Gastrocnemius medialis (tissue), 4 donors: ENCODE results near the gene E2F1. TPM values are rescaled to one million over a fixed set of nuclear protein-coding genes. Genes with fewer than 3 reads are reported as not detected.
"Not testable (repeated sequence)": the region's sequence is repeated elsewhere in the genome, so short reads cannot be mapped to it uniquely, and the experiment has no call there.

Experiments
- ATAC-seq, 2 donors: fragments of 150-250 bp; one replicate each; pipeline ENCODE4 v1.9.1; 2016
- DNase-seq, 2 donors: peaks; one replicate each; pipeline ENCODE4 v3.0.0-alpha.2; 2019
- H3K27ac ChIP-seq, 4 donors: fragments of 200-600 bp; sonication (generic); 1 replicate in 1 of 4; 2 replicates in 3 of 4; pipeline ENCODE4 v1.5.1; 2016 to 2018; ENCODE audit warnings: mild to moderate bottlenecking in 2 of 4, moderate library complexity in 1 of 4
- H3K27me3 ChIP-seq, 3 donors: fragments of 200-600 bp; sonication (generic) in 2 of 3; 1 replicate in 1 of 3; 2 replicates in 2 of 3; pipeline versions ENCODE4 v1.5.1 to v1.6.0; 2016 to 2019; ENCODE audit warnings: mild to moderate bottlenecking in 1 of 3, moderate library complexity in 1 of 3
- H3K36me3 ChIP-seq, 2 donors: fragments of 200-600 bp; sonication (generic) in 1 of 2; one replicate each; pipeline ENCODE4 v1.5.1; 2017 to 2018
- H3K4me1 ChIP-seq, 2 donors: fragments of 200-600 bp; sonication (generic) in 1 of 2; one replicate each; pipeline ENCODE4 v1.5.1; 2016 to 2017; ENCODE audit warnings: mild to moderate bottlenecking in 2 of 2
- H3K4me3 ChIP-seq, 4 donors: fragments of 200-600 bp; sonication (generic) in 3 of 4; 1 replicate in 1 of 4; 2 replicates in 3 of 4; pipeline ENCODE4 v1.5.1; 2016 to 2019; ENCODE audit warnings: mild to moderate bottlenecking in 2 of 4
- H3K9me3 ChIP-seq, 3 donors: fragments of 200-600 bp; sonication (generic) in 2 of 3; 1 replicate in 1 of 3; 2 replicates in 2 of 3; pipeline ENCODE4 v1.5.1; 2016 to 2019
- CTCF ChIP-seq, 5 experiments: fragments of 450-650 bp in 3 of 5; fragments of 200-600 bp in 2 of 5; sonication (generic) in 2 of 5; IDR thresholded peaks in 4 of 5; conservative IDR thresholded peaks in 1 of 5; 1 replicate in 4 of 5; 2 replicates in 1 of 5; pipeline ENCODE4 v1.5.1; 2016 to 2019; ENCODE audit warnings: antibody characterized with exemption in 5 of 5, mild to moderate bottlenecking in 3 of 5, moderate library complexity in 3 of 5
- POLR2A ChIP-seq, 2 donors: fragments of 450-650 bp; IDR thresholded peaks; one replicate each; pipeline ENCODE4 v1.6.1; 2017; ENCODE audit warnings: antibody characterized with exemption in 2 of 2, mild to moderate bottlenecking in 2 of 2, moderate library complexity in 2 of 2
- in situ Hi-C, 4 donors: fragments of 200-750 bp; cut with MboI; loops; one replicate each; pipeline versions ENCODE4 v1.15.0 to v1.8.0; 2017; ENCODE audit warnings: low sequenced_read_pairs in 4 of 4
- intact Hi-C: fragments of 100-400 bp; cut with DNase I; formaldehyde crosslinking; loops from one replicate; pipeline ENCODE4 v1.15.1; 2023; ENCODE audit warnings: low total_unique reads
- total RNA-seq, 4 donors: library from RNA; depleted of rRNA; stranded (reverse); fragments of >200 nt; gene quantifications; one replicate each; pipeline versions ENCODE4 v1.1.0 to v1.2.3, GENCODE V29; 2016

The E2F1 gene
- total RNA-seq, 4 donors from 2014 or later = 1.00 to 2.0 (median 1.4) TPM; not detected in 1

GRCh38 chr20:33647603-33648395 is 38.4 kb downstream of the E2F1 start:
- in situ Hi-C loops (no loop called here), intact Hi-C loops (no loop called here)
- Histone ChIP-seq H3K4me1 (peaks cover 13 to 25% of the 10 kb centered on the region in 2 donors), H3K27me3 (no peaks in the 10 kb centered on the region), H3K27ac (no peak overlapping the region), H3K36me3 (peaks cover 0 to 20% of the 10 kb centered on the region in 2 donors), H3K9me3 (no peaks in the 10 kb centered on the region), H3K4me3 (no peak overlapping the region)
- ATAC-seq (peak in 1 of 2 donors; percentile 18), DNase-seq (peak in 1 of 2 donors; percentile 40)
- TF ChIP-seq POLR2A (IDR thresholded peaks at IDR 0.05) (no peak), CTCF (IDR thresholded peaks at IDR 0.05 in 4 of 5, conservative IDR thresholded peaks at IDR 0.05 in 1 of 5) (no peak)

- Histone ChIP-seq H3K36me3 (peaks cover 0 to 27% of the 10 kb centered on the region in 2 donors), H3K4me1 (peaks cover 13 to 25% of the 10 kb centered on the region in 2 donors)
- DNase-seq, ATAC-seq, H3K4me3 ChIP-seq, H3K27ac ChIP-seq, H3K9me3 ChIP-seq, H3K27me3 ChIP-seq, intact Hi-C loops, in situ Hi-C loops: not testable (repeated sequence)
Measured at GRCh38 chr20:33646959-33647602, 39.1 kb downstream of the E2F1 start.

GRCh38 chr20:33646191-33646590 is 40.0 kb downstream of the E2F1 start:
- Histone ChIP-seq H3K27ac (no peak overlapping the region), H3K4me1 (peaks cover 13 to 25% of the 10 kb centered on the region in 2 donors), H3K9me3 (no peaks in the 10 kb centered on the region), H3K27me3 (no peaks in the 10 kb centered on the region), H3K4me3 (no peak overlapping the region), H3K36me3 (peaks cover 0 to 34% of the 10 kb centered on the region in 2 donors)
- TF ChIP-seq POLR2A (IDR thresholded peaks at IDR 0.05) (no peak), CTCF (IDR thresholded peaks at IDR 0.05 in 4 of 5, conservative IDR thresholded peaks at IDR 0.05 in 1 of 5) (no peak)
- intact Hi-C loops = no loop called here
- no peak for DNase-seq
- in situ Hi-C loops = no loop called here
- ATAC-seq = no peak

GRCh38 chr20:33645396-33645795 is 40.8 kb downstream of the E2F1 start:
- intact Hi-C loops (no loop called here), in situ Hi-C loops (no loop called here)
- ATAC-seq (no peak), DNase-seq (no peak)
- H3K4me3 ChIP-seq = no peak overlapping the region
- H3K9me3 ChIP-seq = no peaks in the 10 kb centered on the region
- peaks cover 0 to 42% of the 10 kb centered on the region in 2 donors for H3K36me3 ChIP-seq
- peaks cover 13 to 25% of the 10 kb centered on the region in 2 donors for H3K4me1 ChIP-seq
- H3K27me3 ChIP-seq = no peaks in the 10 kb centered on the region
- H3K27ac ChIP-seq = no peak overlapping the region
- TF ChIP-seq CTCF (IDR thresholded peaks at IDR 0.05 in 4 of 5, conservative IDR thresholded peaks at IDR 0.05 in 1 of 5) = no peak
- no peak for TF ChIP-seq POLR2A (IDR thresholded peaks at IDR 0.05)

GRCh38 chr20:33645072-33645358 is 41.2 kb downstream of the E2F1 start:
- in situ Hi-C loops (no loop called here), intact Hi-C loops (no loop called here)
- no peak overlapping the region for H3K27ac ChIP-seq
- H3K36me3 ChIP-seq = peaks cover 0 to 46% of the 10 kb centered on the region in 2 donors
- H3K4me3 ChIP-seq = no peak overlapping the region
- no peaks in the 10 kb centered on the region for H3K27me3 ChIP-seq
- no peak for ATAC-seq
- peaks cover 13 to 25% of the 10 kb centered on the region in 2 donors for H3K4me1 ChIP-seq
- DNase-seq = no peak
- H3K9me3 ChIP-seq = no peaks in the 10 kb centered on the region
- TF ChIP-seq POLR2A (IDR thresholded peaks at IDR 0.05) (no peak), CTCF (IDR thresholded peaks at IDR 0.05 in 4 of 5, conservative IDR thresholded peaks at IDR 0.05 in 1 of 5) (no peak)
